Epithelial cell of prostate (primary cell): ENCODE data around the gene DNAJB12.
"Not testable (repeated sequence)": the region's sequence is repeated elsewhere in the genome, so short reads cannot be mapped to it uniquely, and the experiment has no call there.

ENCODE experiments used
- DNase-seq: peaks from one replicate; pipeline ENCODE4 v3.0.0-alpha.2; 2011; ENCODE audit warnings: low read depth, low spot score
- H3K27ac ChIP-seq: fragments of 450-650 bp; 2 replicates; pipeline ENCODE4 v1.5.1; 2017; ENCODE audit warnings: mild to moderate bottlenecking

The DNAJB12 gene

DNA sequence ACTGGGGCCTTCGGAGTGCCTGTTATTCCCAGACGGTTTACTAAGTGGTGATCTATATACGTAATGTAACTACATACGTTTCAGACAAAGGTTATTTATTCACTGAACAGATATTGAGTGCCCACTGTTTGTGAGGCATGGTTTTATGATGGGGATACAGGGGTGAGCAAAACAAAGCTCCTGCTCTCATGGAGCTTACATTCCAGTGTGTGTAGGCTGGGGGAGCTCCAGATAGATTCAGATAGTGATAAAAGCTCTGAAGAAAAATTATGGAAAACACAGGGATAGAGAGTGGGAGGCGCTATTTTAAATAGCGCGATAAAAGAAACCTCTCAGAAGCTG, 466 bp upstream of the DNAJB12 start:
- peak overlapping the region; percentile 95 for H3K27ac ChIP-seq

DNA sequence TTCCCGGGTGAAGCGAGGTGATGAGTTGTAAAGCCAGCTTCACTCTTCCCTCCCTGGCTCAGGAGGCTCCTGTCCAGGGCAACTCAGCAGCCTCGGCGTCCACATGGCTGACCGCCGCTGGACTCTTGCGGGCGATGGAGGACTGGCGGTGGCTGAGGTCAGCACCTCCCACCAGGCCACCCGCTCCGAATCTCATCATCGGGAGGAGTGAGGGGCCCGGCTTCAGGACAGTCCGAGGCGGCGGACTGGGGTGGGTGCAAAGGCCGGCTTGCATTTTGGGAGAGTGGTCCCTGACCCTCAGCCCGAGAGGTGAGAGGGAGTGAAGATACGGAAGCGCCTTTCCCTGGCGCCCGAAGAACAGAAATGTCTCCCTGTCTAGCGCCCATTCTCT, 759 bp downstream of the DNAJB12 start:
- DNase-seq, result no peak
- peak overlapping the region; percentile 95 for H3K27ac ChIP-seq

More for the DNA sequence above, 466 bp upstream of the DNAJB12 start:
- no peak for DNase-seq

DNA sequence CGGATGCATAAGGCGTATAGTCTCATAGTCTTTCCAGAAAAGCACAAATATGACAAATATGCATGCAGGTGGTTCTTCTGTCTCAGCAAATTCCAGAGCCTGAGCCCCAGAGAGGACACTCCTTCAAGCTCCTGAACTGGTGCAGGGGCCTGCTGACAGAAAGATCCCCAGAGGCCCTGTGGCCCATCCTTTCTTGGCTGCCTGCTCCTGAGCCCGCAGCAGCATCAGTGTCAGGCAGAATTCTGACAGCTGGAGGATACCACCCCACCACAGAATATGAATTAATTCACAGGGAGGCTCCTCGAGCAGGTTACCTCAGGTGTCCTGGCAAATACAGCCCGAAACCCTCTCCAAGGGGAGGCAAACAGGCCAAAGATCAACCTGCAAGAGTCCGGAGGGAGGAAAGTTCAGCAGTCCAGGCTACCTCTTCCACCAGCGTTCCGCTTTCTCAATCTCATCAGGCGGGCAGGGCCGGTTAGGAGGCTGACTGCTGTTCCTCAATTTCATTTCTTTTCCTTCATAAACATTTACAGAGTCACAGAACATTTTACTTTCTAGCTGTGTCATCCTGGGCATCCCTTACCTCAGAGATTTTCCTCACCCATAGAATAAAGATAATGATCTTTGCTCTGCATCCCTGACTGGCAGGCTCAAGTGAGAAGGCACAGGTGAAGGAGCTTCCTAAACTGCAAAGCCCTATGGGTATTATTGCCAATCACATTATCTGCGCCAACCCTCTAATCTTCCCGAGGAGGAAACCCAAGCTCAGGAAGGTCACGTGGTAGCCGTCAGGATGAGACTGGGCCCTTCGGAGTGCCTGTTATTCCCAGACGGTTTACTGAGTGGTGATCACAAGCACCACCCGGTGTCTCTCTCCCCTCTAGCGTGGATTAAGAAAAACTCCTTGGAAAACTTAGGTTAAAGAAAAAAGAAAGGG, 1.4 kb downstream of the DNAJB12 start:
- H3K27ac ChIP-seq, result peak overlapping the region; percentile 95
- DNase-seq, result no peak

DNA sequence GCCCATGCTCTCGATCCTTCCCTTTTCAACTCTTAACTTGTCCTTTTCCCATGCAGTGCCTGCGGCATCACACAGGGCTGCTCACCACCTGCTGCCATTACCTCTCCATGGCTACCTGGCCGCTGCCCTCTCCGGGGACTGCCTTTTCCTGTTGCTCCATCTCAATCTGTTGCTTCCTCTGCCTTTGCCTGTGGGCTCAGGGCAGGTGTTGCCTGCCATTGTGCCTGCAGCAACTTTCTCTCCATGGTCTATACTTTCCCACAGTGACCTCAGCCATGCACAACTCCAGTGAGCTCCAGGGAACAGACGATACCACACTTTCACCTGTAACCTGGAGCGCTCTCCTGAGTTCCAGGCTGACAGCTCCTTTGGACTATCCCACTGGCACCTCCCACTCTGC, 3.2 kb downstream of the DNAJB12 start:
- DNase-seq, result no peak
- no peak overlapping the region for H3K27ac ChIP-seq

DNA sequence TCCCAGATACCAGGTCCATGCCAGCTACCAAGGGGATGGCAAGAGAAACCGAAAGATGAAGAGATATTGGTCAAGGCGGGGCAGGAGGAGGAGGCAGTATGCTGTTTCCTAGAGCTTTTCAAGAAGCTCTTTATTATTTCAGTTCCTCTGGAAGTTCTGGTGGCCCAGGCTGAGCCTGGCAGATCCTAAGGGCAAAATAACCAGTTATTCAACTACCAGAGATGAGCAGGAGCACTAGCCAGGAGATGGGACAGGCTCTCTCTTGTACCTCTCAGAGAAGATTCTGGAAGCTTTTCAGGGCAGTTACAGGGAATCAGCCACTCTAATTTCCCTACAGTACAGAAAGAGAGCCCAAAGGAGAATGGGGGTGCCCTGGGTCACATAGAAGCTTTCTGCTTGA, 5.3 kb downstream of the DNAJB12 start:
- H3K27ac ChIP-seq, result no peak overlapping the region
- DNase-seq, result no peak

DNA sequence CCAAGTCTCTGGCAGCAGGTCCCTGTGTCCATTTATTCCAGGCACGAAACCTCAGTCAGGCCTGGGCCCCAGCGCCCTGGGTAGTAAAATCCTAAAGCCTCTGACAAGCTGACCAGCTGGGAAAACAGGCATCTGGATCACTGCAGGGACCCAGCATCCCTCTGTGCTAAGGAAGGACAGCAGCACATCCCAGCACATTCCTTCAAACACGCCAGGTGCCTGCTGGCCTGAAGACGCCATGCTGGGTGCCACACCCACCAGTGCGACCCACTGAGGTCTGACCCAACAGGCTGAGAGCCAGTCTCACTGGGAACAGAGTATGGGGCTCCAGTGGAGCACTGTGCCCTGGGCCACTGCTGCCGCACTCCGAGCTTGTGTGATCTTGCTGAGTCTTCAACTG, 6.4 kb downstream of the DNAJB12 start:
- no peak overlapping the region for H3K27ac ChIP-seq
- DNase-seq, result no peak

DNA sequence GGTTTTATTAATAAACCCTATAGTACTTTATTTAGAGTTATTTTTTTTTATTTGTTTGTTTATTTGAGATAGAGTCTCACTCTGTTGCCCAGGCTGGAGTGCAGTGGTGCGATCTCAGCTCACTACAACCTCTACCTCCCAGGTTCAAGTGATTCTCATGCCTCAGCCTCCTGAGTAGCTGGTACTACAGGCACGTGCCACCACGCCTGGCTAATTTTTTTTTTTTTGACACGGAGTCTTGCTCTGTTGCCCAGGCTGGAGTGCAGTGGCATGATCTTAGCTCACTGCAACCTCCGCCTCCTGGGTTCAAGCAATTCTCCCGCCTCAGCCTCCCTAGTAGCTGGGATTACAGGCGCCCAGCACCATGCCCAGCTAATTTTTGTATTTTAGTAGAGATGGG, 8.6 kb downstream of the DNAJB12 start:
- H3K27ac ChIP-seq, DNase-seq: not testable (repeated sequence)

DNA sequence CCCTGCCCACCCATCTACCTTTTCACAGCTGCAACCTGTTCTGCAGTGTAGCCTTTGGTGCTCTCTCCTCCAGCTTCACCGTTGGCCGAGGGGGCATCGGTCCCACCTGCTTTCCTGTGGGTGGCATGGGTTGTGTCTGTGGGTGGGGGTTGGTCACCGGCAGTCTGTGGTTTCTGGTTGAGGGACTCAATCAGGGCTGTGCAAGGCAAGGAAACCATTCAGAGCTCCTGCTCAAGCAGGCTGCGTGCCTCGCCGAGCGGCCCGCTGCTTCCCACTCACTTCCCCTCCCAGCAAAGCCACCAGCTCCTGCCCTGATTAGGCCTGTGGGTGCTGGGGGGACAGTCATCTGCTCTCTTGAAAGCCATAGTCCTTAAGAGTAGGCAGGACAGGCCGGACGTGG, 9.8 kb downstream of the DNAJB12 start:
- DNase-seq, result no peak
- no peak overlapping the region for H3K27ac ChIP-seq

DNA sequence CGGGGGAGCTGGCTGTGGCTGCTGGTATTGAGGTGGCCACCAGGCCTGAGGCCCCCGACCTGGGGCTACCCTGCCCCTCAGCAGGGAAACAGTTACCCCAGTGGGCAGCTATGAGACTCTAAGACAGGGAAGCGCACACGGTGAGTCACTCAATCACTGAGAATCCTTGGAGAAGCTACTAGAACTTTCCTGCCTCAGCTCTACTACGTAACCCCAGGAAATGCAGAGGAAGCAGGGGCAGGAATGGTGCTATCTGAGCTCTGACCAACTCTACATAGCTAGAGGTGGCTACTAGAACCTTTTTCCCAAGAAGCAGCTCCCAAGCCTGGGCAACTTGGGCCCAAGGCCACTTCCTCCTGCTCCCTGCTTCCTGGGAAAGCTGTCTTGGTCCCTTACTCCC, 11.8 kb downstream of the DNAJB12 start:
- DNase-seq, result no peak
- no peak overlapping the region for H3K27ac ChIP-seq

DNA sequence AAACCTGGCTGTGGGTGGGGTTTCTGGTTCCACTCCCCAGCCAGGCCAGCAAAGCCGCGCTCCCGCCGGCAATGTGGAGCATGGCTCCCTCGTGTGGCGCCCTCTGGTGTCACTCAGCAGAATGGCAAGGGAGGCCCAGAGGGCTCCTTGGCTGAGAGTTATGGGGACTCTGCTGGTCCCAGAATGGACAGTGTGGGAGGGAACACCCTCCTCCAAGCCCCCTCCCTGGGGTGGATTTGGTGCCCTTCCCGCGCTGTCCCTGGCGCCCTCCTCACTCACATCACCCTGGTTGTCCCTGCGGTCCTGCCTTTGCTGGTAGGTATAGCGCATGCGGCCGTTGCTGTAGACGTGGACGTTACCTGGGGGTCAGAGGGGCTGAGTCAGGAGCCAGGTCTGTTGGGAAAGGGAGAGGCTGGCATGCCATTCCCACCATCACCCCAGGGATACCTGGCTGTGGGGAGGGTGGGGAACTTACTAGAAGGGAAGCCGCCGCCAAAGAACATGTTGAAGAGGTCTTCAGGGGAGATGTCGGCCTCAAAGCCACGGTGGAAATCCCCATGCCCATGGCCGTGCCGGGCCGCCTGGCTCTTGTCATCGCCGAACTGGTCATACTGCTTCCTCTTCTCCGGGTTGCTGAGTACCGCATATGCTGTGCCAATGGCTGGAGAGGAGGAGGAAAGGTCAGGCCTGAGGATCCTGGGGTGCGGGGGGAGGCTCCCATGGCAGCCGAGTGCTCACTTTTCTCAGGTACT, 14.0 kb downstream of the DNAJB12 start:
- H3K27ac ChIP-seq, result no peak overlapping the region
- no peak for DNase-seq

DNA sequence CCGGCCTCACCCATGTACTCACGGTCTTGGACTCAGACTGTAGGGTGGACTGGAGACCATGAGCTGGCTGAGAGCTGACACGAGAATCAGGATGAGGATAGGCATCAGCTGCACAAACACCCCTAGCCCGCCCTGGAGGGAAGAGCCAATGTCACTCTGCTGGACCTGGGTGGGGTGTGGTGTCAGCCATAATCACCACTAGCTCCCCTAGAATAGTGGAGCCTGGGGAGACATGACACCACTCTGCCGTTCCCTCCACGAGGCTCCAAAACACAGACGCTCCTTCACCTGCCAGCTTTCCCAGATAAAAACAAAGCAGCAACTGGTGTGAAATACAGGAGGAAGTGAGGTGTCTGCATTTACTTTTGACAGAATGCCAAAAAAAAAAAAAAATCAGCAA, 16.5 kb downstream of the DNAJB12 start:
- peak overlapping the region; percentile 100 for H3K27ac ChIP-seq
- DNase-seq, result no peak

DNA sequence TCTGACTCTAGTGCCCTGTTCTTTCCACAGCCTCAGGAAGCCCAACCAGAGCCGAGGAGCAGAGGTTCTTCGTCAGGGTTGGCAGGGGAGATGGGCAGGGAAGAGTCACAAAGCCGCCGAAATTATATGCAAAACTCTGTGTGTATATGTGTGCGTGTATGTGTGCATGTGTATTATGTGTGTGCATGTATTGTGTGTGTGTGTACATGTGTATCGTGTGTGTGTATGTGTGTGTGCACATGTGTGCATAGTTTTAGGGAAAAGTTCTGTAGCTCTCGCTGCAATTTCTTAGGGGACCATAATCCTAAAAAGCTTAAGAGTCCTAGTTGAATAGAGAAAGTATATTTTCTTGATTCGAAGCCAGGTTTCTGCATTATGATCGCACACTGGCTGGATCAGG, 17.0 kb downstream of the DNAJB12 start:
- no peak for DNase-seq
- H3K27ac ChIP-seq, result peak overlapping the region; percentile 100

DNA sequence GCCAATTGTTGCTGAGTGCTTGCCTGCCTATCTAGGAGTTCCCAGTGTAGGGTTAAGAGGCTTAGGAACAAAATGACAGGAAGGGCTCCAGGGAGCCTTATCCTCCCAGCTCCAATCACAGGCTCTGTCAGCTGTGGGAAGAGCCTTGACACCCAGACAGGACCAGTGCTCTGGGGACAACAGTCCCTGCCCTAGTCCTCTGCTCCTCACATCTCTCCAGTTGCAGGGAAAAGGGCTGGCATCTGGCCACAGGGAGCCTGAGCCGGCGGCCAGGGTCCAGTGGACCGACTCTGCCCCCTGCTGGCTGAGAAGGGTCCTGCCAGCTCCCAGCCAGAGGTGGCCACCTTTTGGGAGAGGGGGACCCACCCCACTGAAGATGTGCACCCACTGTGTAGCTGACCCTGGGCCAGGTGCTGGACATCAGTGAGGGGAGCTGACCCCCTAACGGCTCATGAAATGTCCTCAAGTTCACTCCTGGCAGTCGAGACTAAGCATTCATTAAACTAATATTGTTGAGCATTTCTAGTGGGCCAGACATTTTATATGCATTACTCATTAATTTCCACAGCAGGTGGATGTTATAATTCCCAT, 17.6 kb downstream of the DNAJB12 start:
- H3K27ac ChIP-seq, result peak overlapping the region; percentile 100
- no peak for DNase-seq

DNA sequence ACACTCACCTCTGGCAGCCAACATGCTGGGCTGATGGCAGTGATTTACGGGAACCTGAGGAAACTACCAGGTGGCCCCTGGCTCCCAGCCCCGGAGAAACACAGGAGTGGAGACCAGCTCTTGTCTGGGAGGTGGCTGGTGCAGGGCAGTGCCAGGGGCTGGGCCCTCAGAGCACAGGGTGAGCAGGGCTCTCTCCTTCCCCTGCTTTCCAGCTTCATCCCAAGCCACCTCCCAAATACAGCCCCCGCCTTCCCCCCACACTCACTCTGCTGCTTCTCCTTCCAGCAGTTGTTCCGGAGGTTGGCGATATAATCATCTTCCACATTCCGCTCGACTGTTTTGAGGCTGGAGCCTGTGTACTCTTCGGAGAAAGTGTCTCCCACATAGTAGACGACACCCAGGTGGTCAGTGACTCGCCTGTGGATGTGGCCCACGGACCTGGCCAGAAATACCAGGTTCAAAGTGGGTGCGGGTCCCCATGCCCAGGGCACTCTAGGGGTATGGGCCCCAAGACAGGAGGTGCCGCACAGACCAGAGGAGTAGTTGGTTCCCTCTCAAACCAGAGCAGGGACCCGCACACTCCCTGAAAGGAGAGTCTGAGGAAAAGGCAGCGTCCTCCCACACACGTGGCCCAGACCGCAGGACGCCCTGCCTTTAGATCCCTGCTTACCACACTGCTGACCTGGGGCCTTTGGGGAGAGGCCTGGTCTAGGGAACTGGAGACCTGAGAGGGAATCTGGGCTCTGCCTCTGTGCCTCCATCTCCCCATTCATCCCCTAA, 18.3 kb downstream of the DNAJB12 start:
- DNase-seq, result no peak
- peak overlapping the region; percentile 100 for H3K27ac ChIP-seq

DNA sequence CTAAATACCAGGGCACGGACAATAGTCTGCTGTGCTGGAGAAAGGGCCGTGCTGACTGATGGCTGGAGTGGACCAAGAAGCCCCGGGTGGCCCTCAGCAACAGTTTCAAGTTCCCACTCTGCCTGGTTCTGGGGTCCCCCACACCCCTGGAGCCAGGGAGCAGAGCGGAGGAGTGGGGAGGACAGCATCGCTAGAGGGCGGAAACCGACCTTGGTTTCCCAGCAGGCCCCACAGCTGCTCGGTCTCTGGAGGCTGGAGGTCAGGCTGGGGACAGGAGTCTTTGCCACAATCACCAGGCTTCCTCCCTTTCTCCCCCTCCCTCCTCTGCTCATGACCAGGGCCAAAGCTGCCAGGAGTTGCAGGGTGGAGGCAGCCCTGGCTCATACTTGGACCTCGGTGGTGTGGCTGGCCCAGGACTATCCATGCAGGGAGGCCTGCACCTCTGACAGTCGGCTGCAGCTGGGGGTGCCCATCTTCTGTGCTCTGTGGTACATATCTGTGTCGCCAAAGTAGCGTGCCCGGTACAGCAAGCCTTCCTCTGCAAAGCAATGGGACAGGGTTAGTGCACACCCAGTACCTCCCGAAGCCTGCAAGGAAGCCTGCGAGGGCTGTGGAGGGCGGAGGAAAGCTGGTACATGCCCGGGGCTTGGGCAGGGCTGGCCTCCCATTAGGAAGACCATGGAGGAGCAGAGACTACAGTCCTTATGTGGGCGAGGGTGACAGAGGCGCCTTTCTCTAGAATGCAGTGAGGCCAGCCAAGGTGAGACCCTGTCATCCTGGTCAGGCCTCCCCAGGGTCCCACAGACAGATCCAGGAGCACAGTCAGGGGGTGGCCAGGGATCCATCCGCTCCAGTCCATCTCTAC, 19.1 kb downstream of the DNAJB12 start:
- peak overlapping the region; percentile 100 for H3K27ac ChIP-seq
- no peak for DNase-seq

DNA sequence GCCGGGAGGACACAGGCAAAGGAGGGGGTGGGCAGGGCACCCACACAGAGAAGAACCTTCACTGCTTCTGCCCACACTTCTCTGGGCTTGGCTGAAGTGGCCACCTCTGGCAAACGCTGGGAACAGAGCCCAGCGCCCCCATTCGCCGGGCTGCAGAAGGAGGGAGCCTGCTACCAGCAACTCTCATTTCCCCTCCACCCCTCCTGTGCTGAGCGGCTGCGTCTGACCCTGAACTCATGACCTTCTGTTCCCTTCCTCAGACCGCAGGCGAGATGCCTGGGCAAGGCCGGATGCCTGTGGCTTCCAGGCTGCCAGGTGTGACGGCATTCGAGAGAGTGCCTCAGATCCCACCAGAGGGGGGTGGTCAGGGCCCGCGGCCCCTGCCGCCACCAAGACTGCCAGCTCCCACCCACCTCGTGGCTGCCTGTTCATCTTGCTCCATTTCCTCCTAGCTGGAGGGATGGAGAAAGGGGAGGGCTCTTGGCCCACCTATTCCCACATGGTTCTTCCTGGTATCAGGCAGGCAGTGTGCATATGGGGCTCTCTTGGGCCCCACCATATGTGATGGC, 19.8 kb downstream of the DNAJB12 start:
- DNase-seq, result no peak
- peak overlapping the region; percentile 100 for H3K27ac ChIP-seq

DNA sequence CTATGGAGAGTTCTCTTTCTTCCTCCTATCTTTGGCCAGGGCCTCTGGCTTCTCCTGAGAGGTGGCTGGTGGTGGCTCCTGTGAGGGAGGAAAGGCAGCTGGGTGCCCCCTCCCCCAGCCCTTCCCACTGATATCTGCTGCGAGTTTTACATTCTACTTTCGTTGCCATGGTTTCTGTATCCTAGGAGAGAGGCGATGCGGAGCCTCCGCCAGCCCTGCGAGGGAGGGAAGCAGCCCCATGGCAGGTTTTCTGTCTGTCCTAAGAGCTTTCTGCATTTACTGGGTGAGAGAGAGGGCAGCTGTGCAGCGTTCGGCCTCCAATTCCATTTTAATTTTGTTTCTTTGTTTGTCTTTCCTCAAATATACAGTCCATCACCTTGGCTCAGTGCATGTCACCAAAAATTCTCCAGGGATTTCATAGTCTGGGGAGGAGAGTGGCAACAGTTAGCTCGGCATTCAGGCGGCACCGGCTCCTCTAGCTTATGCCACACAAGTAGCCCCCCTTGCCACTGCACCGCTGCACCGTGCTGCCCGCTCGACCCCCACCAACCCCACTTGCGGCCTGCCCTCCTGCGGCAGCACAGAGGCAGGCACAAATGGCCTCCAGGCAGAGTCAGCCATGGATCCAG, 20.4 kb downstream of the DNAJB12 start:
- DNase-seq, result no peak

DNA sequence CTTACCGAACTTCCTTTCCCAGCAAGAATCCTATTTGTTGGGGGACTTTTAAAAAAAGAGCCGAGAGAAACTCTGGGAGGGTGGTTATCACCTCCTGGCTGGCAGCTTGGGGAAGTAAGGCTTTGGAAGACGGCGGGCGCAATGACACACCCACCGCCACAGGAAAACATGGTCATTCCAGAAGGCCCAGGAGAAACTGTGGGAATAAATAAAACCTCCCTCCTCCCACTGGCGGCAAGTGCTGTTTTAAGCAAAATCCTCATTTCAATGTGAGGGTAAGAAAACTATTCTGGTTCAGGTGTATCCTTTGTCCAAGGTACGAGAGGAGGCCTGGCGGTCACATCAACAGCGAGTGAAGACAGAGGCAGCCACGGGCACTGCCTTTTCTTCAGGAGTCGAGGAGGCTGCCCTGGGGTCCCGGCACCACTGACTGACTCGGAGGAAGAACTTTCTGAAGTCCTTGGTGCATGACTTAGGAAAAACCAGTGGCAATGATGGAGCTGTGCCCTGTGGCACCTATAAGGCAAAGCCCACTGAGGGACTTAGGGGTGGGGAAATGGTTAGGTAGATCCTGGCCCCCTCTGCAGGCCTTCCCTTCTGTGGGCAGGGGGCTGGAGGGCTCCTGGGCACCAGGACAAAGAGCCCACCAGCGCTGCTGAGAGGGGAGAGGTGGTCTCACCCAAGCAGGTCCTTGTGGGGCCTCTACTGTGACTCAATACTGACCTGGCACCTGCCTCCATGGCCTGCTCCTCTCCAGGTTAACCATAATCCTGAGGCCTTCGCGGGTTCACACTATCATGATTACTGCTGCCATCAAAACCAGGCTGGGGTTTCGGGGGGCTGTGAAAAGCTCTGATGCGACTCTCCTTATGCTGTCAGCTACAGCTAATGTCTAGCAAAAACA, 21.4 kb downstream of the DNAJB12 start:
- DNase-seq, result no peak

More for the DNA sequence above, 20.4 kb downstream of the DNAJB12 start:
- H3K27ac ChIP-seq, result peak overlapping the region; percentile 100

More for the DNA sequence above, 21.4 kb downstream of the DNAJB12 start:
- H3K27ac ChIP-seq, result peak overlapping the region; percentile 100
